GM06990 (cell line): Measurements from ENCODE around the gene CIB2.

Experiments
- DNase-seq: peaks from one replicate; pipeline ENCODE4 v3.0.0-alpha.2; 2011; ENCODE audit not compliant: insufficient read length; ENCODE audit errors: extremely low read depth
- H3K27me3 ChIP-seq: replicated peaks from 2 replicates; pipeline ENCODE4 v1.6.0; 2011; ENCODE audit warnings: low read length; ENCODE audit not compliant: control insufficient read depth, insufficient read depth
- H3K36me3 ChIP-seq: 2 replicates; pipeline ENCODE4 v1.5.1; 2011; ENCODE audit warnings: low read length; ENCODE audit not compliant: control insufficient read depth, insufficient read depth
- H3K4me3 ChIP-seq: replicated peaks from 2 replicates; pipeline ENCODE4 v1.5.1; 2011; ENCODE audit warnings: low read depth, mild to moderate bottlenecking, control low read depth, low read length
- TF ChIP-seq, protein P1 (sequence below): IDR thresholded peaks from 2 replicates; pipeline ENCODE4 v1.5.1; 2011; ENCODE audit warnings: low read length, control low read depth, mild to moderate bottlenecking, inconsistent platforms; ENCODE audit not compliant: insufficient read depth, poor library complexity, severe bottlenecking

CIB2 gene

DNA sequence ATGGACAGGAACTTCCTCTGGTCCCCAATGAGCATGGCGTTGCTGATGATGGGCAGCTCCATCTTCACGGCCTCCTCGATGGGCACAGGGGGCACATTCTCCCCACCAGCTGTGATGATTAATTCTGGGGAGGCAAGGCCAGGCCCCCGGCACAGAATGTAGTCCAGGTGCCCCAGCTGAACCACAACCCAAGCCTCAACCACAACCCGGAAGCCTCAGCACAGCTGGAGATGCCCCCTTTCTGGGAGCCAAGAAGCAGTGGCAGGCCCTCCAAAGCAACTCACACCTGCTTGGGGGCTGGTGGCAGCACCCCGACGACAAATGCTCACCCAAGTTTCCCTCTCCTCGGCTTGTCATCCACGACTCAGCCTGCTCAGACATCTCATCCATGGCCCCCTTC, 43.2 kb upstream of the CIB2 start:
- peaks cover 6% of the 10 kb centered on the region for H3K36me3 ChIP-seq
- TF ChIP-seq, protein P1, sequence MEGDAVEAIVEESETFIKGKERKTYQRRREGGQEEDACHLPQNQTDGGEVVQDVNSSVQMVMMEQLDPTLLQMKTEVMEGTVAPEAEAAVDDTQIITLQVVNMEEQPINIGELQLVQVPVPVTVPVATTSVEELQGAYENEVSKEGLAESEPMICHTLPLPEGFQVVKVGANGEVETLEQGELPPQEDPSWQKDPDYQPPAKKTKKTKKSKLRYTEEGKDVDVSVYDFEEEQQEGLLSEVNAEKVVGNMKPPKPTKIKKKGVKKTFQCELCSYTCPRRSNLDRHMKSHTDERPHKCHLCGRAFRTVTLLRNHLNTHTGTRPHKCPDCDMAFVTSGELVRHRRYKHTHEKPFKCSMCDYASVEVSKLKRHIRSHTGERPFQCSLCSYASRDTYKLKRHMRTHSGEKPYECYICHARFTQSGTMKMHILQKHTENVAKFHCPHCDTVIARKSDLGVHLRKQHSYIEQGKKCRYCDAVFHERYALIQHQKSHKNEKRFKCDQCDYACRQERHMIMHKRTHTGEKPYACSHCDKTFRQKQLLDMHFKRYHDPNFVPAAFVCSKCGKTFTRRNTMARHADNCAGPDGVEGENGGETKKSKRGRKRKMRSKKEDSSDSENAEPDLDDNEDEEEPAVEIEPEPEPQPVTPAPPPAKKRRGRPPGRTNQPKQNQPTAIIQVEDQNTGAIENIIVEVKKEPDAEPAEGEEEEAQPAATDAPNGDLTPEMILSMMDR = no peak
- H3K27me3 ChIP-seq = no peaks in the 10 kb centered on the region
- DNase-seq = peak; percentile 42
- H3K4me3 ChIP-seq = no peak overlapping the region

GRCh38 chr15:78171864-78172472, 40.7 kb upstream of the CIB2 start:
- TF ChIP-seq, protein P1 = no peak
- Histone ChIP-seq H3K36me3 (peaks cover 8% of the 10 kb centered on the region), H3K4me3 (no peak overlapping the region), H3K27me3 (no peaks in the 10 kb centered on the region)
- DNase-seq = no peak

DNA sequence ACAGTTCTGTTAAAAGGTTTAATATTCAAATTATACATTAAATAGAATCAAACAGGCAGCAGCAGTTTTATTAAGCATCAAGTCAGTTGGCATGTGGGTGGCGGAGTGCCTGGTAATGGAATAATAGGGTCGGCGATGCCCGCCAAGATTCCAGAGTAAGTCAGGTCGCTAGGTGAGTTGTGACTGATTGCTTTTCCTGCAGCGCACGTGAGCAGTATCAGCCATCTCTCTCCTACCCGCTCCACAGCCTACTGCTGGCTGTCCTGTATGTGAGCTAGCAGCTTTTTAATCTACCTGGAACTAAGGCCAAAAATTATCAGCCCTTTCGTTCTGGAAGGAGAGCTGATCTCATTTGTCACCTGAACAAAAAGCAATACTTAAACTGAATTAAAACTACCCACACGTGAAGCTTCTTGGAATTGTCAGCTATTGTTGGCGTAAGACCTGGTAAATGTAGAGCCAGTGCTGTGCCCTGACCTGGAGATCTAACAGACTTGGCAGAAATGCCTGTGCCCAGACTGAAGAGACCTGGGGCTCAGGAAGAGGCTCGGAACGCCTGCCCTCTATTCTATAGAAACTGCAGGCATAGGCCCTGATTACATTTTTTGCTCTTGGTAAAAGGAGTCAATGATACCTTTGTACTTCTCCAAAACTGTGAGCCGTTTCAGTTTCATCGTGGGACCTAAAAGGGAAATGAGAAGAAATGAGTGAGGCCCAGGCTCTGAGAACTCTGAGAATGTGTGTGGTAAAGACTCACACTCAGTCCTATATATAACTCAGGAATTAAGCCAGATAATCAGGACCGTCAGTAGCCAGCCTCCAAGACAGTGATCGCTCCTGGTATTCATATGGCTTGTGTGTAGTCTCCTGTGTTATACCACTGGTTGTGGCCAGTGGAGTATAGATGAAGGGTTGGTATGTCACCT, 39.9 kb upstream of the CIB2 start:
- TF ChIP-seq, protein P1 = no peak
- Histone ChIP-seq H3K27me3 (no peaks in the 10 kb centered on the region), H3K4me3 (no peak overlapping the region; the same call in 1 of the 2 replicates), H3K36me3 (peaks cover 12% of the 10 kb centered on the region)
- DNase-seq = peak; percentile 67

GRCh38 chr15:78168608-78169007, 37.4 kb upstream of the CIB2 start:
- peaks cover 19% of the 10 kb centered on the region for H3K36me3 ChIP-seq
- TF ChIP-seq, protein P1 = no peak

DNA sequence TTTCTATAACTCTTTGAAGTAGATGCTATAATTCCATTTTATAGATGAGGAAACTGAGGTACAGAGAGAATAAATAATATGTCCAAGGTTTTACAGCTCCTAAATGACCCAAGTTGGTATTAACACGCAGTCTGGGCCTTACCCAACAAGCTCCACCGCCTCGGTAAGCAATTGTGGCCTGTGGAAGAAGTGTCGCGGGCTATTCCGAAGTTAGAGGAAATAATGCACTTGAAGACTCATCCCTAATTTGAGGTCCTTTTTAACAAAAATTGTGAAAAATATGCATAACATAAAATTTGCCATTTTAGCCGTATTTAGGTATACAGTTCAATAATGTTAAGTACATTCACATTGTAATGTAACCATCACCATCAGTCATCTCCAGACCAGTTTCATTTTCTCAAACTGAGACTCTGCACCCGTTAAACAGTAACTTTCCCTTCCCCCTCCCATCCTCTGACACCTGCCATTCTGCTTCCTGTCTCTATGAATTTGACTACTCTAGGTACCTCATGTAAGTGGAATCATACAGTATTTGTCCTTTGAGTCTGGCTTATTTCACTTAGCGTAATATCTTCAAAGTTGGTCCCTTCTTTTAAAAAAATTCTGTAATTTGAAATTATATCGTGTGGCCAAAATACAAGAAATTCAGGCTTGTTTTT, 36.1 kb upstream of the CIB2 start:
- H3K4me3 ChIP-seq = no peak overlapping the region
- no peak for DNase-seq
- TF ChIP-seq, protein P1 = no peak
- no peaks in the 10 kb centered on the region for H3K27me3 ChIP-seq
- H3K36me3 ChIP-seq = peaks cover 15% of the 10 kb centered on the region

More at GRCh38 chr15:78168608-78169007, 37.4 kb upstream of the CIB2 start:
- DNase-seq = no peak
- Histone ChIP-seq H3K27me3 (no peaks in the 10 kb centered on the region), H3K4me3 (no peak overlapping the region)
